Calu3 (cell line): ENCODE data around the gene MTCH1. TPM values are rescaled to one million over a fixed set of nuclear protein-coding genes. Genes with fewer than 3 reads are reported as not detected.

ENCODE experiments used
- BruUV-seq: library from RNA; stranded (reverse); fragments of 400-500 nt; replicated peaks from 2 replicates; lab custom pipeline; 2021; lab: Mats Ljungman, UMichigan
- CTCF ChIA-PET: fragments of 300-600 bp; sonication (Branson Sonifier 250); formaldehyde crosslinking; loops from one replicate; lab custom pipeline; 2022; ENCODE audit warnings: antibody characterized with exemption; lab: Charles Lee
- DNase-seq: peaks from one replicate; pipeline ENCODE4 v3.0.0; 2022
- H3K27ac Mint-ChIP-seq: one replicate; pipeline ENCODE4 v1.8.0; 2022; ENCODE audit warnings: mixed read lengths; ENCODE audit not compliant: unreplicated experiment
- H3K27me3 Mint-ChIP-seq: one replicate; pipeline ENCODE4 v1.8.0; 2022; ENCODE audit warnings: mixed read lengths; ENCODE audit not compliant: unreplicated experiment
- H3K36me3 Mint-ChIP-seq: one replicate; pipeline ENCODE4 v1.8.0; 2022; ENCODE audit warnings: mild to moderate bottlenecking, moderate library complexity, mixed read lengths; ENCODE audit not compliant: insufficient read depth, unreplicated experiment
- H3K4me1 Mint-ChIP-seq: one replicate; pipeline ENCODE4 v1.8.0; 2022; ENCODE audit warnings: mild to moderate bottlenecking, low read depth, mixed read lengths; ENCODE audit not compliant: unreplicated experiment
- H3K4me3 Mint-ChIP-seq: one replicate; pipeline ENCODE4 v1.8.0; 2022; ENCODE audit warnings: mild to moderate bottlenecking, low read depth, moderate library complexity, mixed read lengths; ENCODE audit not compliant: unreplicated experiment
- H3K9me3 Mint-ChIP-seq: one replicate; pipeline ENCODE4 v1.8.0; 2022; ENCODE audit warnings: low read depth, mixed read lengths; ENCODE audit not compliant: unreplicated experiment
- intact Hi-C: fragments of 100-400 bp; cut with micrococcal nuclease; formaldehyde crosslinking; loops from one replicate; pipeline ENCODE4 v1.10.0; 2022; ENCODE audit not compliant: unreplicated experiment
- total RNA-seq: library from RNA; stranded (reverse); gene quantifications from 2 replicates; pipeline ENCODE4 v1.2.3, GENCODE V29; 2022
- TF ChIP-seq, protein P1 (sequence below): fragments of 200-600 bp; IDR thresholded peaks from one replicate; pipeline ENCODE4 v1.8.0; 2022; ENCODE audit warnings: antibody characterized with exemption; ENCODE audit not compliant: unreplicated experiment

MTCH1 gene
- total RNA-seq, 1 experiment from 2014 or later: 288 TPM

DNA sequence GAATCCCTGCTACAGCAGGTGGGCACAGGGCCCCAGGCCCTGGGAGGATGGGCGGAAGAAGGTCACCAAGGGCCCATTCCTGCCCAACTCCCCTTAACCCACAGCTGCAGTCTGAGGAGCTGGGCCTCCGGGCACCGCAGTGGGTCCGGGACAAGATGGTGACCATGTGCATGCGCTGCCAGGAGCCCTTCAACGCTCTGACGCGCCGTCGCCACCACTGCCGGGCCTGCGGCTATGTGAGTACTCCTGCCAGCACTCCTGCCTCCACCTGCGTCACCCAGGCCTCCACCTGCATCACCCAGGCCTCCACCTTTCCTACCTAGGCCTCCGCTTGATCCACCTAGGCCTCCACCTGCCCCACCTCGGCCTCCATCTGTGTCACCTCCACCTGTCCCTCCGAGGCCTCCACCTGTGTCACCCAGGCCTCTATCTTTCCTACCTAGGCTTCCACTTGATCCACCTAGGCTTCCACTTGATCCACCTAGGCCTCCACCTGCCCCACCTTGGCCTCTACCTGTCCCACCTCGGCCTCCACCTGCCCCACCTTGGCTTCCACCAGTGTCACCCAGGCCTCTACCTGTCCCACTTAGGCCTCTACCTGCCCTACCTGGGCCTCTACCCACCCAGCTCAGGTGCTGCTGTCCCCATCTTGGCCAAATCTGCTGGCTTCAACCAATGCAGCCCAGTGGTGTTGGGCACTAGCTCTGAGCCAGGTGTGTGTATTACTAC is 36.3 kb upstream of the MTCH1 start:
- TF ChIP-seq, protein P1, sequence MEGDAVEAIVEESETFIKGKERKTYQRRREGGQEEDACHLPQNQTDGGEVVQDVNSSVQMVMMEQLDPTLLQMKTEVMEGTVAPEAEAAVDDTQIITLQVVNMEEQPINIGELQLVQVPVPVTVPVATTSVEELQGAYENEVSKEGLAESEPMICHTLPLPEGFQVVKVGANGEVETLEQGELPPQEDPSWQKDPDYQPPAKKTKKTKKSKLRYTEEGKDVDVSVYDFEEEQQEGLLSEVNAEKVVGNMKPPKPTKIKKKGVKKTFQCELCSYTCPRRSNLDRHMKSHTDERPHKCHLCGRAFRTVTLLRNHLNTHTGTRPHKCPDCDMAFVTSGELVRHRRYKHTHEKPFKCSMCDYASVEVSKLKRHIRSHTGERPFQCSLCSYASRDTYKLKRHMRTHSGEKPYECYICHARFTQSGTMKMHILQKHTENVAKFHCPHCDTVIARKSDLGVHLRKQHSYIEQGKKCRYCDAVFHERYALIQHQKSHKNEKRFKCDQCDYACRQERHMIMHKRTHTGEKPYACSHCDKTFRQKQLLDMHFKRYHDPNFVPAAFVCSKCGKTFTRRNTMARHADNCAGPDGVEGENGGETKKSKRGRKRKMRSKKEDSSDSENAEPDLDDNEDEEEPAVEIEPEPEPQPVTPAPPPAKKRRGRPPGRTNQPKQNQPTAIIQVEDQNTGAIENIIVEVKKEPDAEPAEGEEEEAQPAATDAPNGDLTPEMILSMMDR: no peak
- CTCF ChIA-PET: interaction anchor here (0.5 to 10.9 kb wide), 13 partner anchors 26 to 396 kb away, joined by 3 to 185 read pairs (median 5); partner anchors contain the start of gene PIM1

DNA sequence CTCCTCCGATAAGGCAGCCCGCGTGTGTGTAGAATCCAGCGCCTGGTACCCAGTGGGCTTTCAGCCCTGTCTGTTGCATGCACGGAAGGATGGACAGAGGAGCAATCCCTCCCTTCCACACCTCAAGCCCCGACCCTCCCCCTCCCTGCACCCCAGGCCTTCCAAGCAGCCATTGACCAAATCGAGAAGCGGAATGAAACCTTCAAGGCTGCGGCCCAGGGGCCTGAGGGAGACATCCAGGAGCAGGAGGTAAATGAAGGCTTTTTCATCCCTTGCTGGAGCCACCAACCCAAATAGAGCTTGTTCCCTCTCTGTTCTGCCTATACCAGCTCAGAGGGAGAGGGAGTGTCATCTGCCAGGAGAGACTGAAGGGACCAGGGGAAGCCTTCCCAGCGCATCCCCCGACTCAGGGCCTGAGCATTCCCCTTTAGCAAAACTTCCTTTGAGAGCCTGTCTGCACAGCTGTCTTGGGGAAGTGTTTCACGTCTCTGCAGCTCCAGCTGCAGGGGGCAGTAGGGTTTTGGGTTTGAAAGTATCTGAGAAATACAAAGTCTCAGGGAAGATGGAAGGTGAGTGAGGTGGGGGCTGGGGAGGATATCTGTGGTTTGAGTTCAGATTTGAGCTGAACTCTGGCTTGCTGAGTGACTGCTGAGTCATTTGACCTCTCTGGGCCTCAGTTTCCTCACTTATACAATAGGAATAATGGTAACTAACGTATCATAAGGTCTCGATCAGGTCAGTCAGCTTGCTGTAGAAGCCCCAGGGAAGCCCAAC is 35.5 kb upstream of the MTCH1 start:
- intact Hi-C loops: loop anchor here (5.0 kb wide), 1 partner anchor 36 kb away; no protein-coding TSS in a partner anchor
- DNase-seq: peak; percentile 82
- Mint-ChIP-seq H3K4me1 (peaks cover 87% of the 10 kb centered on the region), H3K27me3 (no peaks in the 10 kb centered on the region), H3K9me3 (no peaks in the 10 kb centered on the region), H3K4me3 (no peak overlapping the region), H3K27ac (peak overlapping the region; percentile 99), H3K36me3 (peaks cover 25% of the 10 kb centered on the region)
- CTCF ChIA-PET: interaction anchor here (0.5 to 10.9 kb wide), 17 partner anchors 27 to 632 kb away, joined by 3 to 185 read pairs (median 3); partner anchors contain the start of gene PIM1
- TF ChIP-seq, protein P1: peak; percentile 70
- no TSS peak for BruUV-seq

More for the DNA sequence above, 36.3 kb upstream of the MTCH1 start:
- Mint-ChIP-seq H3K27me3 (no peaks in the 10 kb centered on the region), H3K9me3 (no peaks in the 10 kb centered on the region), H3K27ac (peak overlapping the region; percentile 99), H3K4me3 (peak overlapping the region; percentile 11), H3K36me3 (peaks cover 25% of the 10 kb centered on the region), H3K4me1 (peaks cover 87% of the 10 kb centered on the region)
- intact Hi-C loops: loop anchor here (5.0 kb wide), 1 partner anchor 35 kb away; no protein-coding TSS in a partner anchor
- no peak for DNase-seq
- no TSS peak for BruUV-seq

DNA sequence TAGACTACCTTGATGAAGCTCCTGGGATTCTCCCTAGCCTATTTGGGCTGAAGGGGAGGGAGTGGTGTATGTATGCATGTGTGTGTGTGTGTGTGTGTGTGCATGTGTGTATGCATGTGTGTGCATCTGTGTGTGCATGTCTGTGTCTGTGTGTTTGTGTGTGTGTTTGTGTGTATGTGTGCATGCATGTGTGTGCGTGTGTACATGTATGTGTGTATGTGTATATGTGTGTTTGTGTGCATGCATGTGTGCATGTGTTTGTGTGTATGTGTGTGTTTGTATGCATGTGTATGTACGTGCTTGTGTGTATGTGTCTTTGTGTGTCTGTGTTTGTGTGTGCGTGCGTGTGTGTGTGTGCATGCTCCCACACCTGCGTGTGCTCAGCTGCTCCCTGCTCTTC is 34.8 kb upstream of the MTCH1 start:
- TF ChIP-seq, protein P1: no peak
- Mint-ChIP-seq H3K4me1 (peaks cover 82% of the 10 kb centered on the region), H3K27me3 (no peaks in the 10 kb centered on the region), H3K4me3 (no peak overlapping the region), H3K27ac (peak overlapping the region; percentile 23), H3K9me3 (no peaks in the 10 kb centered on the region), H3K36me3 (peaks cover 25% of the 10 kb centered on the region)
- BruUV-seq: no TSS peak
- intact Hi-C loops: loop anchor here (5.0 kb wide), 1 partner anchor 36 kb away; no protein-coding TSS in a partner anchor
- CTCF ChIA-PET: interaction anchor here (0.6 to 10.9 kb wide), 9 partner anchors 28 to 481 kb away, joined by 3 to 185 read pairs (median 5); partner anchors contain the start of gene C6orf89
- no peak for DNase-seq

DNA sequence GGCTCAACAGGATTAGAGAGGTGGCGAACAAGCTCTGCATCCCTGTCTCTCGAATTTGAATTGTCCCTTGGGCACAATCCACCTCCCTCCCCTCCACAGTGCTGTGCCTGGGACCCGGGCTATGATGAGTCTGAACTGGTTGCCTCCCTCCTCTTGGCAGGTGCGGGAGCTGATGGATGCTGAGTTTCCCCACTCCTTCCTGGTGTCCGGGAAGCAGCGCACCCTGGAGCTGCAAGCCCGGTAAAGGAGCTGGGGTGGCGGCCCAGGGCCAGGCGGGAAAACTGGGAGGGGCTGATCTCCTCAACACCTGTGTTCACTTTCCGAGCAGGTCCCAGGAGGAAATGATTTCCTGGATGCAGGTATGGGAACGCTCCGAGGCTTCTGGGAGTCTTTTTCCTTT is 34.4 kb upstream of the MTCH1 start:
- TF ChIP-seq, protein P1: no peak
- Mint-ChIP-seq H3K27ac (no peak overlapping the region), H3K4me3 (no peak overlapping the region), H3K36me3 (peaks cover 25% of the 10 kb centered on the region), H3K27me3 (no peaks in the 10 kb centered on the region), H3K4me1 (peaks cover 77% of the 10 kb centered on the region), H3K9me3 (no peaks in the 10 kb centered on the region)
- BruUV-seq: no TSS peak
- no peak for DNase-seq
- CTCF ChIA-PET: interaction anchor here (0.6 to 10.9 kb wide), 5 partner anchors 135 to 294 kb away, joined by 3 to 185 read pairs (median 32); partner anchors contain the start of gene C6orf89
- intact Hi-C loops: loop anchor here (5.0 kb wide), 1 partner anchor 37 kb away; no protein-coding TSS in a partner anchor
